RPMI7951 (cell line): ENCODE measurements around the gene PXN. TPM values are rescaled to one million over a fixed set of nuclear protein-coding genes. Genes with fewer than 3 reads are reported as not detected.
"Not testable (repeated sequence)": the region's sequence is repeated elsewhere in the genome, so short reads cannot be mapped to it uniquely, and the experiment has no call there.

ENCODE experiments used
- DNase-seq: peaks from one replicate; pipeline ENCODE4 v3.0.0-alpha.2; 2012; ENCODE audit warnings: low read depth
- total RNA-seq: library from RNA; depleted of rRNA; stranded (reverse); fragments of >200 nt; shearing (Covaris generic); gene quantifications from 2 replicates; pipeline ENCODE4 v1.2.3, GENCODE V29; 2014

Gene PXN
- total RNA-seq, 1 experiment from 2014 or later: 57.9 TPM

DNA sequence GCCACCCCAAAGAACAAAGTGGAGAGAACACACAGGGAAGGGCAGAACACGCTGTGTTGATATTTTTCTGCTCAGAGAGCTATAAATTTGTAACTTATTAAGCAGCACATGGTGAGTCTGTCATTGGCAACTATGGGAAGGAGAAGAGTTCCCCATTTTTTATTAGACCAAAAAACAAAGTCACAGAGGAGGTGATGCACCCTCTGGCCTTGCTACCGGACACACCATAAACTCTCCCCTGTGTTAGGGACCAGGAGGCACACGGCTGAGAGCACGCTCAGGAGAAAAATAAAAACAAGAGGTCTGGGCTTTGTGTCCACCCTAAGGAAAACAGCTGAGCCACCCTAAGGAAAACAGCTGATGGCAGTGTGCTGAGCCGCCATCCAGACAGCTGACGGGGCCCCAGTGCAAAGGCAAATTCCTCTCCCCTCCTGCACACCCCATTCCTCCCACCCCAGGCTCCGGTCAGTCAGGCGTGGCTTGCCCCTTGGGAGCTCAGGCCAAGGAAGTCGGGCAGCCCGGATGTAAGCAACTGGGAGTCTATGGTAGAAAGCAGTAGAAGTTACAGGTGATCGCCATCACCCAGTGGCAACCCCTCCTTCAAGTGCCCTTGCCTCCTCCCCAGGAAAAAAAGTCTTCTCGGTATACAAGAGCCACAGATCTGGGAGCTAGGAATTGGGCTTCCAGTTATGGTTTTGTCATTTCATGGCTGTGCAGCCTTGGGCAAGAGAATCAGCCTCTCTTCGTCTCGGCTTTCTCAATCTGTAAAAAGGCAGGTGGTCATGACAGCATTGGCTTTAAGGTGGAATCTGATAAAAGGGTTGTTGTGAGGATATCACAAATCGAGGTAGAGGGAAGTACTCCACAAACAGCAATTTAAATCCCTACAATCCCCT, 2.4 kb downstream of the PXN start:
- DNase-seq: peak; percentile 47

DNA sequence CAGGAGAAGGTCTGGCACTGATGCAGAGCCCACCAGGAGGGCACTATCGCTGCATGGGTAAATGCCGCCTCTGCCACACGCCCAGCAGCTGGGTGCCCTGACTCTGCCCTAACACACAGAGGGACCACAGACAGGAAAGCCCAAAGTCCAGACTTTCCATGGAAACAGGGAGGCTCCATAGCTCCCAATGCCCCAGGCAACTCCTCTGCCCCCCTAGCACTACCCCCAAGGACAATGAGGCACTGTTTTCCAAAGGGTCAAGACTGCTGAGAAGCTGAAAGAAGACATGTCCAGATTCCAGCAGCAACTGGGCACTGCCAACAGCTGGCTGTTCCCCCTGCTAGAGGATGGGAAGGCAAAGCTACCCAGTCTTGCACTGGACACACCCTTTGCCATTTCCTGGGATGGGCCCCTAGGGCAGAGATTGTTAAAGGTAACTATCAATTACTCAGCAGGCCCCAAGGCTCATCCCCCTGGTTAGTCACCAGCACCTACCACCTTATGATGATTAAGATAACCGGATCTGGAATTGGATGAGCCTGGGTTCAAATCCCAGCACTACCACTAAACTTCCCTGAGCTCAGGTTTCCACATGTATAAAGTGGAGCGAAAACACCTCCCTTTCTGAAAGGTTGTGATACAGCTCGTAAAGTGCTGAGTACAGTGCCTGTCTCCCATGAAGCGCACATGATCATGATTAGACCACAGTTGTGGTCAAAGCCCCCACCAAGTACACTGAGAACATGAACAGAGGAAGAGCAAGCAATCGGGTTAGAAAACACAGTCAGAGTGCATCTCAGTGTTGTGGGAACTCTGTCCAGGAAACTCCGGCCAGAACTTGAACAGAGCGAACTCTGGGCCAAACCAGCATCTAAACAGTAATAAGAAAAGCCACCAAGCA, 3.3 kb downstream of the PXN start:
- peak; percentile 84 for DNase-seq

DNA sequence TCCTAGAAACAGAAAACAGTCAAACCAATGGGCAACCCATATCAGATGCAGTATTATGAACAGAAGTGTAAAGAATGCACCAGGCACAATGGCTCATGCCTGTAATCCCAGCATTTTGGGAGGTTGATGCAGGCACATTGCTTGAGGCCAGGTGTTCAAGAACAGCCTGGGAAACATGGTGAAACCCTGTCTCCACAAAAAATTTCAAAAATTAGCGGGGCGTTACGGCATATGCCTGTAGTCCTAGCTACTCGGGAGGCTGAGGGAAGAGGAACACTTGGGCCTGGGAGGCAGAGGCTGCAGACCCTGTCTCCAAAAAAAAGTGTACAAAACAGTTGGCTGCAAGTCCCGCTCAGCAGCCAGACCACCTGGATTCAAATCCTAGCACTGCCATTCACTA, 4.9 kb downstream of the PXN start:
- DNase-seq: no peak

DNA sequence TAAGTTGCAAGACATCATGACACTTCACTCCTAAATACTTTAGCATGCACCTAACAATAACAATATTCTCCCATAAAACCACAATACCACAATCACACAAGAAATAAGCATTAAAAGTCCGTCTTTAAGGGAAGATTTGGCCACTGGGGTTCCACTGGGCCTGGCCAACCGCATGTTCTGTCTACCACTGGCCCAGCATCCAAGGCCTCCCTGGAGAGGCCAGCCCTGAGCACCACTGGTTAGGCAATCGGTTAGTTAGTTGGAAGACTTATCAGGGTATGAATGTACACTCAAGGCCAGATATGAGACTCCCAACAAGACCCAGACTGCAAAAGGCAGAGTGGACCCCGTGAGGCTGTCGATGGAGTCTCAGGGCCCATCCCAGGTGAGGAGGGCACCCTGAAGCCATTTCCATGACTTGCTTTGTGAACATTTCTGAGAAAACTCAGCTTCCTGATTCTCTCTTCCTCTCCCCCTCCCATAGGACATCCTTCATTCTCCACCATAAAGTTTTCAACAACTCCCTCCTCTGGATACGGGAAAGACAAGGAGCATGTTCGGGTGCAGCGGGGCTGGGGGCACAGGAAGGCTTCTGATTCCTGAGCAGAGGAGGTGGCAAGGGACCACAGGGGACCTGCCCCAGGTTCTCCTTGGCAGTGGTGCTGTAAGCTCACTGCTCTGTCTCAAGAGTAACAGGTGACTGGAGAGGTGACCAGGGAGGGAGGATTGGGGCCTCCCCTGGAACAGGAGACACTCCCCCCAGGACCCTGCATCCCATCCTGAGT, 5.9 kb downstream of the PXN start:
- DNase-seq: no peak

DNA sequence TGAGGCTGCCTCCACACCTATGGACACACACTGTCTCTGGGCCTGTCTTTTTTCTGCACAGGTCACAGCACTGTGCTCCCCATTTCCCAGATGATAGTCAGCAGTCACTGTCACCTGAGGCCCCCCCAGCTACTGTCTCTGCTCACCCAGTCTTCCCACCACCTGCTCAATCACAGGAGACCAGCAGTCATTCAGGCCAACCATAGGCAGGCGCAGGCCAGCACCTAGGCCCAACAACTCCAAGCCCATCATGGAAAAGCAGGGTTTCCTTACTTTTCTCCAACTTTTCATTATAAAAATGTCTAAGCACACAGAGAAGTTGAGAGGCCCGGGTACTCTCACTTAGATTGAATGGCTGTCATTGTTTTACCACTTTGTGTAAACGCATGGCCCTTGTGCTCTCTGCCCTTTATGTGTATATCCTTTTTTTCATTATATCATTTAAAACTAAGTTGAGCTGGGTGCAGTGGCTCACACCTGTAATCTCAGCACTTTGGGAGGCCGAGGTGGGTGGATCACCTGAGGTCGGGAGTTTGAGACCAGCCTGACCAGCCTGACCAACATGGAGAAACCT, 7.1 kb downstream of the PXN start:
- no peak for DNase-seq

DNA sequence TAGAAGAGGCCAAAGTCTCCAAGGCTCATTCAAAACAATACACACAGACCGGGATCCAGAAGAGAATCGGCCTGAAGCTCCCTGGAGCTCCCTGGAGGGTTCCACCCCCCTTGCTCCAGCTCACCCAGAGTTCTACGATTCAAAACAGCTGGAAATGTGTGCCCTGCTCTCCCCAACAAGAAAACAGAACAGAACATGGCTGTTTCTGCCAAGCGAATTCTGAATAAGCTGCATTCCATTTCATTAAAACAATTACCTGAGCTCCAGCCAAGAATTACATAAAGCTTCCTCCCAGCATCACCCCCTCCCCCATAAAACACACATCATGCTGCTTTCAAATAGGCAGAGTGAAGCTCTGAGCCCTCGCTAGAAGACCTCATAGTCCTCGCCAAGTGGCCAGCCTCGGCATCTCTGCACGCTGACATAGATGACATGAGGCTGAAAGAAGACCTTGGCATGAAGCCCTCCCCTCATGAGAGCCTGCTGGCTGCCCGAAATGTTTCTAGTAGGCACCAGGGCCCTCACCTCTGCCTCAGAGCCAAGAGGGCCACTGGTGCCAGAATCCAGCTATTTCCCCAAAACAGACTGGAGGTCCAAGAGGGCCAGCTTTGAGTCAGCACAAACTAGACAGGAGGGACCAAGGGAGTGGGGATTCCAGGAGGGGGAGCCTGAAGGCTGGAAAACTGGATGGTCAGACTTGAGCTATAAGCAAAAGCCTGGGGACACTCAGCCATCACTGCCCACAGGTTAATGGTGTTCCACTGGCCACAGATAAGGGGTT, 8.3 kb downstream of the PXN start:
- DNase-seq: no peak

DNA sequence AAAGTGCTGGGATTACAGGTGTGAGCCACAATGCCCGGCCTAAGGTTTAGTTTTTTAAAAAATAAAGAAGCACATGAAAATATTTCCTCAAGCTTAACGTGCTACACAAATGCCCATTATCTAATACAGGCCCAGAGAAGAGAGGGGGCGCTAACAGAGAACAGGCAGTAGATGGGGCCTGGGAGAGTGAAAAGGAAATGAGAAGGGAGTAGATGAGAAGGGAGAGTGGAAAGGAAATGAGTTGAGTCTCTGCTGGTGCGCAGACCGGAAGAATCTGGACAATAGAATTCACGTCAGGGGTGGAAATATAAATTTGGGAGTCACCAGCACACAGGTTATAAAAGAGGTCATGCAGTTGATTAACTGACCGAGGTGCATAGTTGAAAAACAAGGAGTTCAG, 10.7 kb downstream of the PXN start:
- DNase-seq: no peak

DNA sequence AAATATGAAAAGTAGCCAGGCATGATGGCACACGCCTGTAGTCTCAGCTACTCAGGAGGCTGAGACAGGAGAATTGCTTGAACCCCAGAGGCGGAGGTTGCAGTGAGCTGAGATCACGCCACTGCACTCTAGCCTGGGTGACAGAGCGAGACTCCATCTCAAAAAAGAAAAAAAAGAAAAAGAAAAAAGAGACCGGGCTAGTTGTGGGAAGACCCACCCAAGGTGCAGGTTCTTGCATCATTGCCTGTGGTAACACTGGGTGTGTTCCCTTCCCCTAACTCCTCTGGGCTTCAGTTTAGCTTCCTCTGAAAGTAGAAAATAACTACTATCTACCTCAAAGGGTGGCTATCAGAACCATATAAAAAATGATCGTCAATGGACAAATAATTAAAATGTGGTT, 12.2 kb downstream of the PXN start:
- DNase-seq: not testable (repeated sequence)

DNA sequence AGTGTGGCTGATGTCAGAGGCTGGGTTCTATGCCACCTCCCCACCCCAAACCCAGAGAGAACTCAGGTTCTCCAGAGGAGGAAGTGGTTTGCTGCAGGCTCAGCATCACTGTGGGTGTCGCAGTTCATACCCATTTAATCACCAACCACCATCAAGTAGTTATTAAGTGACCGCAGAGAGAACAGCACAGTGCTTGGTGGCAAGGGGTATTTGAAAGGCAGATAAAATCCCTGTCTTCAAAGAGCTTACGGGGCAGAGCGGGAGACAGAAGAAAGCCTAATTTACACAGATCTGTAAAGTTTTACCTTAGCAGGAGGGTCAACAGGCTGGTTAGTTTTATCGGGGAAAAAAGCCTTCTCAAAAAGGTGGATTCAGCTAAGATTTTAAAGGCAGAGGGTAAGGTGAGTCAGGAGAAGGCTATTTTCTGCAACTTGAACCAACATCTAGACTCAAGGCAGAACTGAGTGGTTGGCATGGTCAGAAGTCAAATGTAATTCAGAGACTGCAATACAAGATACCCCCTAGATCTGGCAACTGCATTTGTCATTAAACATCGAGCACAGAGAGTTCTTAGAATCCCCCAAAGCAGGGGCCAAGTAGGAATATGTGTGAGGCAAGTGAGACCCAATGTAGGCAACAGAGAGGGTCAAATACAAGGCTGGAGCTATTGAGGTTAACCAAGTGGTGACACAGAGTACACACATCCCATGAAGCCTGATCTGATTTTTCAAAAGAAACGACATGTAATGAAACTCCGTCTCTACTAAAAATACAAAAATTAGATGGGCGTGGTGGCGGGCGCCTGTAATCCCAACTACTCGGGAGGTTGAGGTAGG, 13.2 kb downstream of the PXN start:
- no peak for DNase-seq

DNA sequence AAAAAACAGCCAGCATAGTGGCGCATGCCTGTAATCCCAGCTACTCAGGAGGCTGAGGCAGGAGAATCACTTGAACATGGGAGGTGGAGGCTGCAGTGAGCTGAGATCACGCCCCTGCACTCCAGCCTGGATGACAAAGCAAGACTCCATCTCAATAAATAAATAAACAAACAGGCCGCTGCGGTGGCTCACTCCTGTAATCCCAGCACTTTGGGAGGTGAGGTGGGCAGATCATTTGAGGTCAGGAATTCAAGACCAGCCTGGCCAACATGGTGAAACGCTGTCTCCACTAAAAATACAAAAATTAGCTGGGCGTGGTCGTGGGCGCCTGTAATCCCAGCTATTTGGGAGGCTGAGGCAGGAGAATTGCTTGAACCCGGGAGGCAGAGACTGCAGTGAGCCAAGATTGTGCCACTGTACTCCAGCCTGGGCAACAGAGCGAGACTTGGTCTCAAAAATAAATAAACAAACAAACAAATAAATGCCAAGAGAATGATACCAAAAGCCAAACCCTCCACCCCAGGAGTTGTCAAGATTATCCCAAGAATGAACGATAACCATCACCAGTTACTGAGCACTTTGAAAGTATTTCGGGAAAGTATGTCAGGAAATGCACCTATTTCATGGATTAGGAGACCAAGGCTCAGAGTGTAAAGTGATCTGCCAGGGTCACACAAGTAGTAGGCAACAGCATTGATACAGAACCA, 14.0 kb downstream of the PXN start:
- not testable (repeated sequence) for DNase-seq

DNA sequence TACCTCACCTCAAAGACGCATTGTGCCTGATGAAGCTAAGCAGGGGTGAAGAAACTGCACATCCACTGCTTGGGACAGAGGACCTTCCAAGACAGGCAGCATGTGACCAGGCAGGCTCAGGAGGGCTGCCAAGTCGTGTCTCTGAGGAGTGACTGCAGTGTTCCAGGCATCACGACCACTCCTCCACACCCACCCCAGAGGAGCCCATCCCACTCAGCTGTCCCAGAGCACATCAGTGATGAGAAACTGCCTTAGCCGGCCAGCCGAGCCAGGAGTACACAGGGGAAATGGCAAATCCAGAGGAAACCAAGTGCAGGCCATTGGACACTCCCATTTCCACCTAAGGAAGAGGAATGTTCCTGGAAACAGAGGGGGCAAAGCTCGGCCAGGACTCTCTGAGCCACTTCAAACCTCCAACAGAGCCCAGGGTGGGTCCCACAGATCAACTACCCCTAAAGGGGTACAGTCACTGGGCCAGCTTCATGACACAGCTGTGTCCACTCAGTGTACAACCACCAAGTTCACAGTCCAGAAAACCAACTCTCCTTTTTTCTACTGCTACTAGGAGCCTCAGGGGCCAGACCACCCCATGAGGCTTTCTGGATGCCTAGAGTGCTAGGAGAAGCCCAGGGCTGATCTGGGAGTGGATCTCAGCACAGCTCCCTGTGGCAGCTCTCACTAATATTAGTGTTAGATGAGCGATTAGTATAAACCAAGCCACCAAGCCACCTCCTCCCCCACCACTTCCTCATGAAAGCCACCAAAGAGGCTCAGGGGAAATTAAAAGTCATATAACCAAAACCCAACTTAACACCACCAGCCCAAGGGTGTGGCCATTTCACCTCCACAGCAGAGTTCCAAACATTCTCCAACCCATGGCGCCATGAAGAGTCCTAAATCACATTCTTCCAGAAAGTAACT, 15.4 kb downstream of the PXN start:
- peak; percentile 64 for DNase-seq

DNA sequence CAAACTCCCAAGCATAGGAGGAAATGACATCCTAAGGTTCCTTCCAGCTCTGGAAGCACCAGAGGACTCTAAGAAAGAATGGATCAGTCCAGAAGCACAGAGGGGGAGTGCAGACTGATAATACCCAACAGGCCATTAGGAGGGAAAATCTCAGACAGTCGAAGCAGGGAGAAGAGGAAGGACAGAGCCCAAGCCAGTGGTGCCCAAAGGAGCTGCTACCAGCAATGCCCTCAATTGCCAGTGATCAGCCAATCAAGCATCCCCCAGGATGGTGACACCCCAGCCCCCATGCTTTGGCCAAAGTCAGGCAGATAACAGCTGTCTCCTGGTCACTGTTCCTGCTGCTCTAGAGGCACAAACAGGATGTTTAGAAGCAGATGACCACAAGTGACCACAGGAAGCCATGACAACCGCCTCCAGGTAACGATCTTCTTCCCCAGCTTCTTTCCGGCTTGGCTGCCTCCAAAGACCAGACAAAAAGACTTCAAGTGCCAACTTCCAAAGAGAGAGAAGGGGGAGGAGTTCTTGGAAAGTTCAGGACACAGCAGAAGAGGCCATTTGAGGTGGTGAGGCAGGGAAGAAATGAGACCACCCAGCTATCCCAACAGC, 16.2 kb downstream of the PXN start:
- peak; percentile 73 for DNase-seq

DNA sequence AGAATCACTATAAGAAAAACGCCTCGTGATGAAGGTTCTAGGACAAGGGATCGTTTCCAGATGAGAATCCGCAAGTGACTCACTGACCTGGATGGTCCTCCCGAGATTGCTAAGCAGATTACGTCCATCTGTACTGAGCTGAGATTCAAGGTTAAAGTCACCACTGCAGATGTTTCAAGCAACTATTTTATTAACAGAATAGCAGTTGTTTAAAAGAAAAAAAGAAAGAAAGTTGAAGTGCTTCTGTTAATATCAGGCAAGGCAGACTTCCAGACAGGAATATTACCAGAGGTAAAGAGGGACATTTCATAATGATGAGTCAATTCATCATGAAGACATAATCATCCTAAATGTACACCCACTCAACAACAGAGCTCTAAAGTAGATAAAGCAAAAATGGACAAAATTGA, 17.9 kb downstream of the PXN start:
- peak; percentile 91 for DNase-seq

DNA sequence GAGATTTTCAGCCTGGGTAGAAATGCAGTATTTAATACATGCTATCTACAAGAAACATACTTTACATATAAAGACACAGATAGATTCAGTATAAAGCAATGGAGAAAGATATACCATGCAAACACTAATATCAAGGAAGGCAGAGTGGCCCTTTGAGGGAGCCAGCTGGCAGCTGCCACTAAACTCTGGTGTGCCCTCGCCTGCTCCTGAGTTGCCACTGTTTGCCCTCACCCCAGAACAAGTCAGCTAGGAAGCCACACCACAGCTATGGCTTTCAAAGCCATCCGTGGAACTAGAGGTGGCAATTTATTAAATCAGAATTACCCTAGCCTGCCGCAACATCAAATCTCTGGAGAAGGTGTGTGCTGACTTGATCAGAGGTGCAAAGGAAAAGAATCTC, 18.3 kb downstream of the PXN start:
- no peak for DNase-seq

DNA sequence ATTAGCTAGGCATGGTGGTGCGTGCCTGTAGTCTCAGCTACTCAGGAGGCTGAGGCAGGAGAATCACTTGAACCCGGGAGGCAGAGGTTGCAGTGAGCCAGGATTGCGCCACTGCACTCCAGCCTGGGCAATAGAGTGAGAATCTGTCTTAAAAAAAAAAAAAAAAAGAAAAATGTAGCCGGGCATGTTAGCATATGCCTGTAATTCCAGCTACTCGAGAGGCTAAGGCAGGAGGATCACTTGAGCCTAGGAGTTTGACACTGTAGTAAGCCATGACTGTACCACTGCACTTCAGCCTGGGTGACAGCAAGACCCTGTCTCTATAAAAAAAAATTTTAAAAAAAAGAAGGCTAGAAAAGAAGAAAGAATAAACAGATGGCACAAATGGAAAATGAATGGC, 18.8 kb downstream of the PXN start:
- not testable (repeated sequence) for DNase-seq

DNA sequence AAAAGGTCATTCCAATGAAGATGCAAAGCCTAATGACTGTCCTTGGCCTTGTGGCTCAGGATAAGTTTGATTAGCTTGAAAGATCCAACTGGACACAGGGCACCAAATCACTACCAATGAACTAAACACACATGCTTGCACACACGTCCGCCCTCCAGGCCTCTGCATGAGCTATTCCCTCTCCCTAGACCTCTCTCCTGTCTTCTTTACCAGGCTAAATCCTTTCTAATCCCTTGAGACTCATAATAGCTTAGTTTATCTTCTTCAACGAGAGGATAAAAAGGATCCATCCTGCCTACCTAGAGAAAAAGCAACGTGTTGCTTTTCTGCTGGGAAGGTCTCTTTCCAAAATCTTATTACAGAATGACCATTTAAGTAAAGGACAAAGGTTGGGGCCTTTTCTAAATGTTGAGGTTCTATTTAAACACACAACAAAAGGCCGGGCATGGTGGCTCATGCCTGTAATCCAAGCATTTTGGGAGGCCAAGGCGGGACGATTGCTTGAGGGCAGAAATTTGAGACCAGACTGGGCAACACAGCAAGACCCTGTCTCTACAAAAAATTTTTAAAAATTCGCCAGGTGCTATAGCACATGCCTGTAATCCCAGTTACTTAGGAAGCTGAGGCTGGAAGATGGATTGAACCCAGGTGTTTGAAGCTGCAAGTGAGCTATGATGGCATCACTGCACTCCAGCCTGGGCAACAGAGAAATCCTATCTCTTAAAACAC, 22.4 kb downstream of the PXN start:
- DNase-seq: no peak

DNA sequence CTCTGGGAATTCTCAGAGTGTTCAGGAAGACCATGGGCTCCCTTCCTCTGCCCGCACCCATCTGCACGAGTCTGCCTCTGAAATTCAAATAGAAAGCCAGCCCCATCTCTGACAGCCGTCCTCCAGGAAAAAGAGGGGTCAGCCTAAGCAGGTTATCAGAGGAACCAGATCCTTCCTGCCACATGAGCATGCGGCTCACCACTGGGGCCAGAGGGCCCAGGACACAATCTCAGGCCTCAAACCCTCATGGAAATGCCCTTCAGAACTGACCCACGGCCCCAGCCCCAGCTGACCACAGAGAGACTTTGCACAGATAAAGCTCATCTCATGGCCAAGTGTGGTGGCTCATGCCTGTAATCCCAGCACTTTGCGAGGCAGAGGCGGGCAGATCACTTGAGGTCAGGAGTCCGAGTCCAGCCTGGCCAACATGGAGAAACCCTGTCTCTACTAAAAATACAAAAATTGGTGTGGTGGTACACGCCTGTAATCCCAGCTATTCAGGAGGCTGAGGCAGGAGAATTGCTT, 23.2 kb downstream of the PXN start:
- no peak for DNase-seq
